GM21737 (cell line): ENCODE results near the gene IL1RAP.
"Not testable (repeated sequence)": the region's sequence is repeated elsewhere in the genome, so short reads cannot be mapped to it uniquely, and the experiment has no call there.

ENCODE experiments used
- ATAC-seq: cut with Tn5 transposase; IDR thresholded peaks from one replicate; pipeline ENCODE4 v1.9.1; 2021; ENCODE audit warnings: mild to moderate bottlenecking, moderate library complexity; ENCODE audit not compliant: unreplicated experiment

Gene IL1RAP, protein sequence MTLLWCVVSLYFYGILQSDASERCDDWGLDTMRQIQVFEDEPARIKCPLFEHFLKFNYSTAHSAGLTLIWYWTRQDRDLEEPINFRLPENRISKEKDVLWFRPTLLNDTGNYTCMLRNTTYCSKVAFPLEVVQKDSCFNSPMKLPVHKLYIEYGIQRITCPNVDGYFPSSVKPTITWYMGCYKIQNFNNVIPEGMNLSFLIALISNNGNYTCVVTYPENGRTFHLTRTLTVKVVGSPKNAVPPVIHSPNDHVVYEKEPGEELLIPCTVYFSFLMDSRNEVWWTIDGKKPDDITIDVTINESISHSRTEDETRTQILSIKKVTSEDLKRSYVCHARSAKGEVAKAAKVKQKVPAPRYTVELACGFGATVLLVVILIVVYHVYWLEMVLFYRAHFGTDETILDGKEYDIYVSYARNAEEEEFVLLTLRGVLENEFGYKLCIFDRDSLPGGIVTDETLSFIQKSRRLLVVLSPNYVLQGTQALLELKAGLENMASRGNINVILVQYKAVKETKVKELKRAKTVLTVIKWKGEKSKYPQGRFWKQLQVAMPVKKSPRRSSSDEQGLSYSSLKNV

DNA sequence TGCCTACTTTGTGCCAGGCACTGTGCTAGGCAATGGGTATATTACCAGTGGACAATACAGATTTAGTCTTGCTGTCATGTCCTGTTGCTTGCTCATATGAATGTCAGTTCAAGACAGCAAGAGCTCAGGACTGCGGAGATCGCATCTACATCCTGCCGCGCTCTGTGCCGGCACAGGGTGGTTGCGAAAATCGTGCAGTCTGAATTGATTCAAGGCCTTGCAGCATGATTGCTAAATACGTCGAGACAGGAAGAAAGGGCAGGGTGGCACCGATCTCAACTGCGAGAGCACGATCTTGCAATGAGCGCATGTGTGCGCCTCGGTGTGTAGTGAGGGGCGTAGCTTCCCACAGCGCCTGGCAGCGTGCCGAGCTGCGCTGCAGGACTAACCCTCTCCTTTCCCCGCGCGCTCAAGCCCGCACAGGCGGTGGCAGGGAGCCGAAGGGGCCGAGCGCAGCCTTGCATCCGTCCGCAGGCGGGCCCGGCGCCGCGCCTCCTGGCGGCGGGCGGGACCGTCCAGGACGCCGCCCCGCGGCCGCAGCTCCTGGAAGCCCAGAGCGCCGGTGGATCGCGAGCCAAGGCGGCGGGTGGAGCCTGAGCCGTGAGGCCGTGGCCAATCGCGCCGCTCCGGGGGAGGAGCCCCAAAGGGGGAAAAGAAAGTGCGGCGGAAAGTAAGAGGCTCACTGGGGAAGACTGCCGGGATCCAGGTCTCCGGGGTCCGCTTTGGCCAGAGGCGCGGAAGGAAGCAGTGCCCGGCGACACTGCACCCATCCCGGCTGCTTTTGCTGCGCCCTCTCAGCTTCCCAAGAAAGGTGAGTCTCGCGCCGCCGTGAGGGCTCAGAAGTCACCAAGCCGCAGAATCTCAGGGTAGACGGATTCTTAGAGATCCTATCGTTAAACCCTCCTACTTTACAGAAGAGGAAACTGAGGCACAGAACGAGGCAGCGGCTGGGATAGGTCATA is at the start of gene IL1RAP:
TSS of gene IL1RAP (plus strand) at position 677 of the 962 bp plus-strand sequence. CDS start 50,205 bp downstream, outside the sequence.
- peak; percentile 99 for ATAC-seq

DNA sequence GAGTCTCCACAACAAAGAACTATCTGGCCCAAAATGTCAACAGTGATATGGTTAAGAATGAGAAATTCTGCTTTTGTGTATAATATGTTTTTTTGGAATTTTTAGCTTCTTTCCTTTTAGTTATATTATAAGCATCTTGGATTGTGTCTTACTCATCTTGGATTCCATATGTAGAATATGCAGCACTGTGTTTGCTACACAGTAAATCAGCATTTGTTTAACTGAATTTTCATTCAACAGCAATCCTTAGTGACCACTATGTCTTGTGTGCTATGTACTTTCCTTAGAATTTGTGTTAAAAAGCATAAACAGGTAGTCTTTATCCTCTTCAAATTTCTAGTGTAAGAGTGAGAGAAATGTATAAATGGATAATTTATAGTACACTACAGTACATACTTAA is 46.0 kb upstream of the IL1RAP start:
- ATAC-seq: no peak

DNA sequence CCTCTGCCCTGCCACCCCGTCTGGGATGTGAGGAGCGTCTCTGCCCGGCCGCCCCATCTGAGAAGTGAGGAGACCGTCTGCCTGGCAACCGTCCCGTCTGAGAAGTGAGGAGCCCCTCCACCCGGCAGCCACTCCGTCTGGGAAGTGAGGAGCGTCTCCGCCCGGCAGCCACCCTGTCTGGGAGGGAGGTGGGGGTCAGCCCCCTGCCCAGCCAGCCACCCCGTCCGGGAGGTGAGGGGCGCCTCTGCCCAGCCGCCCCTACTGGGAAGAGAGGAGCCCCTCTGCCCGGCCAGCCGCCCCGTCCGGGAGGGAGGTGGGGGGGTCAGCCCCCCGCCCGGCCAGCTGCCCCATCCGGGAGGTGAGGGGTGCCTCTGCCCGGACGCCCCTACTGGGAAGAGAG is 40.6 kb upstream of the IL1RAP start:
- not testable (repeated sequence) for ATAC-seq

DNA sequence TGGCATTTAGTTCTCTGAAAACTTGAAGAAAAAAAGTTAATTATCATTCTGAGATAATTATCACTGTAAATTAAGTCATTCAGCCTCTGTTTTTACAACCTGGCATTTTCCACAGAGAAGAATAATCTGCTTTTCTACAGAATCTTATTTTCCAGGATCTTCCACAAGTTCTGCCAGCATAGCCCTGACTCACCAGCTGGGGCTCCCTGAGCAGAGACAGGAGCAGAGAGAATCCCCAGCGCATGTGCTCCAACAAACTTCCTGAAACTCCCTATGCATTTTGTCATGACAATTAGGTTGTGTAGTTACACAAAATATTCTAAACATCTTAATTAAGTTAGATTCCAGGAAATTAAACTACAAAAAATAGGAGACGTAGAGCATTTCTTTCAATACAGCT is 32.1 kb upstream of the IL1RAP start:
- ATAC-seq: no peak

DNA sequence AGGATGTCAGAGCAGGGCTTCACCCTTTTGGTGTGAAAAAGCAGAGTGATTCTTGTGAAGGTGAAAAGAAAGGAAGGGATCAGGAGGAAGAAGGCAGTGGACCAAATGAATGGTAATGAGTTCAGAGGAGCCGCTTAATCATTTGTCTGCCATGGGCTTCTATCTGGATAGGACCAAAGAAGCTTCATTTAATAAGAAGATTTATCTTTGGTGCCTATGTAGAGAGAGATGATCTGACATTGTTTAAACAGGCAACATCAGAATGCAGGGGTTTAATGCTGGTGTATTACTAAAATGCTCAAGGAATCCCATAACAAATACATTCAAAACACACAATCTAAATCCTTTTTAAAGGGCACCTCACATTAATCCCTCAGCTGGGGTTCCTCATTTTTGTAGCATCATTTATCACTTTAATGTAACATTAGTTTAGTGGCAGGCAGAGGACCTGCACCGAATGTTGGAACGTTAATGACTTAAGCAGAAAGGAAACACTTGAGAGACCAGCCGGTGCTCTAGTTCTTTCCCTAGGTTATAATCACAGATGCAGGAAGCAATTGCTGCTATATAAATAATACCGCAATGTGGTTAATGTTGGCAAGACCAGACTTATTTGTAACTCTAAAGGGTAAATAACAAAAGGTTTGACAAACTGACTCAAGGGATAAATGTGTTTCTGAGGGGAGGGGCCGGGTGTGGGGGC is 27.9 kb upstream of the IL1RAP start:
- no peak for ATAC-seq

DNA sequence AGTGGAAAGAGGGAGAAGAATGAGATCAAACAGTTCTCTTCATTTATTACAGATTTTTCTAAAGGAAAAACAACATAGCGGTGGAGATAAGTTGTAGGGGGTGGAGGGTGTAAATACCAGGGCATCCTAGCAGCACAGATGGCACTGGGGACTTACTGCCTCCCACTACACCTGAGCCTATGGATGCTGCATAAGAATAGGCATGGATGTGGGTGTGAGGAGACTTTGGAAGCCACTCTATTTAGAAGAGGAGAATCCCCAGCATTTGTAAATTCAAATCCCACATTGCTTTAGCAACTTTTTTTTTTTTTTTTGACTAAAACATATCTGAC is 27.4 kb upstream of the IL1RAP start:
- no peak for ATAC-seq

DNA sequence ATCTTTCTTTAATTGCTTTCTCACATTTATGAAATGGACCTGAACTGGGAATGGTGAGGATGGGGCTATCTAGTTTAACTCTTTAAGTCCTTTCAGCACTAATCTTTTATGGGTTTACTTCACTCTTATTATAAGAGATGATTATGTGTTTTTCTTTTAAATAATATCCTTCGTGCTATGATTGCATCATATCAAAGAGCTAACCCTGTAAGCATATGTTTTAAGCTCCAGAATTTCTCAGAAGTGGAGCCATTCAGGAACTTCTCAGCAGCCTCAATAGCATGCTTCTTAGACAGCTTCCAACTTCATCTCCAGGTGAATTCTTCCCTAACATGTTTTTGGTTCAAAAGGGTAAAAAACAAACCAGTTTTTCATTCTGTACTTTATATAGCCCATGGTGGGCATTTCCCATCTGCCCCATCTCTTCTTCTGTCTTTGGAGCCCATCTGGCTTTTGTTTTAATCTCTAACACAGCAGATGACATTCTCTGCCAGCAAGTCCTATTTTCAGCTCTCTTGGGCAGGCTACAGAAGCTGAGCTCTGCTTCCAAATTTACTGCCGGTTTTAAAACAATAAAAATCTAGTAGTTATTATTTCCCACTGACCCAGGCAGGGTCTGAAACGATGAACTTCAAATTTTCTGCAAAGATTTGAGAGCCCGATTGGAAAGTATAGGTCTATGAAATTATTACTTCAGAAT is 26.8 kb upstream of the IL1RAP start:
- ATAC-seq: no peak

DNA sequence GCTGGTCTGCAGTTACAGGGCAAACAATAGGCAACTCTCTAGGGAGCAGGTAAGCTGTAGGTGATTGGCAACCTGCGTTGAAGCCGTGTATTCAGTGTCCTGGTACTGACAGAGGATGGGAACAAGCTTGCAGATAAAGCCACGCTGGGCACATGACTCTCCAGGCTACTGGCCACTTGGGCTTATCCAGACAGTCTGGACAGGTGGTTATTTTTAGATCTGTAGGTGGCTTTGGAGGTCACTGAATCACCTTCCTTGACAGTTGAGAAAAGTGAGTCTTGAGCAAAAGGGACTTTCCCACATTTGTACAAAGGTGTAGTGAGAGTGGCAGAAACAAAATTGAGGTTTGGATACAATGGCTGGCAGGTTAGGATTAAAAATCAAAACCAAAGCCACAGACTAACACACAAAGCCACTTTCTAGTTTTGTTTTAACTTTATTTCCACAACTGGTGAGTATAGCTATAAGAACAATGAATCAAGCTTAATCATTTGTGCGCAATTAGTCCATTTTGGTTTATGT is 22.3 kb upstream of the IL1RAP start:
- ATAC-seq: no peak

DNA sequence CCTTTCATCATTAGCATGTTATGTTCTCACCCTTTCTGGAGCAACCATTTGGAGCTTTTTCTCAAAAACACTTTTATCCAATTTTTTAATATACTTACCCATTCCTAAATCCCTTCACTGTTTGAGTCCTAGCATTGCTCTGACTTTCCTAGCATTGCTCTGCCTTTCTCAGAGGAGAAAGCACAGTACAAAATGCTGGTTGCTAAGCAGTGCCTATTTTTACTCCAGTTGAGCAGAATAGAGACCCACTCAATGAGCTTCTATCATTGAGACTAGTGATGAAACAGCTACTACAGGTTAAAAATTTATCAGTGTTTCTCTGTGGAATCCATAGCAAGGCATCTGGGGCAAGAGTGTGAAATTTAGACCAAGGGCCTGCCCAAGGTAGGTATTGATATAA is 21.8 kb upstream of the IL1RAP start:
- ATAC-seq: no peak

DNA sequence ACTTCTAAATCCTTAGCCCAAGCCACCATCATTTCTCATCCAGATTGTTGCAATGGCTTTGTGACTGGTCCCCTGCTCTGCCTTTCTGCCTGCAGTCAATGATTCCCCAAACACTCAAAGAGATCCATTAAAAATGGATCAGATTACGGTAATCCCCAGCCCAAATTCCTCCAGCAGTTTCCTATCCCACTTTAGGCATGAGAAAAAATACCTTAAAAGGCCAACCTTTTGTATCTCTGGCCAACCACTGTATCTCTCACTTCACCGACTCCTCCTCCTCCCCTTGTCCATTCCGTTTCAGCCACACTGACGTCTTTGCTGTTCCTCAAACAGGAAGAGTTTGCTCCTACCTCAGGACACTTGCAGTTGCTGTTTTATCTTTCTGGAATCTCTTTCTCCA is 20.9 kb upstream of the IL1RAP start:
- no peak for ATAC-seq

DNA sequence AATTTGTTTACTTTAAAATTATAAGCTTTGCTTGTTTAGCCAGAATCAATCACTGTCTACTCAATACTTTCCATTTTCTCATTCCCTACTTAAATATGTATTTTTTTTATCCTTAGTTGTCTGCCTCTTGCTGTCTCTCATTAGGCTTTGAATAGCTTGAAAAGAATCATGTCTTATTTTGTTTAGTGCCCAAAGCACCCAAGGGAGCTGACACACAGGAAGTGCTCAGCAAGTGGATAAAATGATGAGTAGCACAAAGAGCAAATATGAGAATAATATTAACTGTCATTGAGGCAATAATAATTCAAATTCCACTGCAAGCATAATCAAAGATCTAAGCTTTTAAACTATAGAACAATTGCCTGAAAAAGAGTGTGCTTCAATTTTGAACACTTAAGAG is 19.0 kb upstream of the IL1RAP start:
- ATAC-seq: no peak

DNA sequence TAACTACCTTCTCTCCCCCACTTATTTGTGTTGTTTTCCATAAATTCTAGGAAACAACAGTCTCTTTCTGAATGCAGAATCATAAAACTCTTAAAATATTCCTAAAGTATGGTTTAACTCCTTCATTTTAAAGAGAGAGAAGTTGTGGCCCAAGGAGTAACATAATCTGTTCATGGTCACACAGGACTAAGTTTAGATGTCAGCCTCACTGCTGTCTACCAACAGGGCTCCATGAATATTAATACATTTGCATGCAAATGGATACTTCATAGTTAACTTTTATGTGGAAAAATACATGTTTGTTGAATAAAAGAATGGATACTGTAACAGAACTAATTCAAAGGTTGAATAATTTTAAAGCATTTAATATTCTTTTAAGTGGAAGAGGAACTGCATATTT is 18.5 kb upstream of the IL1RAP start:
- no peak for ATAC-seq

DNA sequence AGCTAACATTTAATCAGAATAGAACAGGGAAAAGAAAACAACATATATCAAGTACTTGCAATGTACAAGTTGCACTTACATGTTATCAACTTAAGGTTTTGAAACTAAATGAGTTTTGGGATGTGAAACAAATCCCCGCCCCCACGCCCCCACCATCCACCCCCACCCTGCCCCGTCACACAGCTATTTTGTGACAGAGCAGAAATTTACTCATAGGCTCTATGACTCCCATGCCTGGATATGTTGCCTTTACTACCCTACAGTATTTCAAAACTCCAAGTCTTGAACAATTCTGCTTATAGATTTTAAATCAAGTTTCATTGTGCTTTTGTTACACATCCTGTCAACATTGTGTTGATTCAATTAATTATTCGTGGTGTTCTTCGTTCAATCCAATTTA is 18.1 kb upstream of the IL1RAP start:
- no peak for ATAC-seq

DNA sequence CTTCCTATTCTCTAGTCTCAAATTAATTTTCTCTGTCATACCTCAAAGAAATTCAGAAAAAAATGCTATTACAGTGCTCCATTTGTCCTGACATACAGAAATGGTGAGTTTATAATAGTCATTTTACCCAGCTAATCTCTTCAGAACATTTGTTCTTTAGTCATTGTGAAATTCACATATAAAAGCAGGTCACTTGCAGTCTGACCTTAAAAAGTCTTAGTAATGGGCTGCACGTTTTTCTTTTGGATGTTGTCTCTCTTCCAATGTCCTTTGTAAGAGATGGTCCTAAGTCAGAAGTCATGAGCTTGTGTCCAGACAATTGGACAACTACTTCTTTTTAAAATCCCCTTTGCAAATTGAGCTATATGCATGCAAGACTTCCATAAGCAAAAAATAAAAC is 17.0 kb upstream of the IL1RAP start:
- ATAC-seq: no peak

DNA sequence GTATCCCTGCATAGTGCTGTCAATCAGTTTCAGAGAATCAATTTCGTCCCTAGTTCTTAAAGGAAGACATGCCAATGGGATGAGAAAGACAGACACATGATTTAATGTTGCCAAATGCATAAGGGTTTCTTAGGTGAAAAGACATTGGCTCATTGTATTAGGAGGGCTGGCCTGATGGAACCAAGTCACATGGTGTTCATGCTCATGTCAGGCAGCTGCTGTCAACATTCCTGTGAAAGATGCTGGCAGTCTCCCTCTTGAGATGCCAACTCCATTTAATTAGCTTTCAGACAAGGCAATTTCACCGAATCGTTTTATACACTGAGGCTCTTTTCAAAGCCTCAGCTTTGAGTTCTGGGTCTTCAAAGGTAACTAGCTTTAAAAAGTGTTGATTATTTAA is 16.1 kb upstream of the IL1RAP start:
- ATAC-seq: no peak

DNA sequence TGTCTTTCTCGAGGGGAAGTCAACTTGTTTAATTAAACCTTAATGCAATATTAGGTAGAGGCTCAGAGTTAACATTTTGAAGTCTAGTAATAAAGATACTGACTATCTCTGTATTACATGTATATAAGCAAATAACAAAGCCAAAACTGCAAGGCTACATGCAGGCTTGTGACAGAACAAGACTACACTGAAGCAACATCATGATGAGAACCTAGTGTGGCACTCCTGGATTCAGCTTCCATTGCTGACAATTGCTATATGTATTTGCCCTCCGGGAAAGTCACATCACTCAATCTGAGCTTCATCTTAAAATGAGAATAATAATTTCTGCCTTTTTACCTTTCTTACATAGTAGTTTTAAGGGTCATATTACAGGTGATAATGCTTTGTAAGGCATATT is 15.6 kb upstream of the IL1RAP start:
- ATAC-seq: no peak

DNA sequence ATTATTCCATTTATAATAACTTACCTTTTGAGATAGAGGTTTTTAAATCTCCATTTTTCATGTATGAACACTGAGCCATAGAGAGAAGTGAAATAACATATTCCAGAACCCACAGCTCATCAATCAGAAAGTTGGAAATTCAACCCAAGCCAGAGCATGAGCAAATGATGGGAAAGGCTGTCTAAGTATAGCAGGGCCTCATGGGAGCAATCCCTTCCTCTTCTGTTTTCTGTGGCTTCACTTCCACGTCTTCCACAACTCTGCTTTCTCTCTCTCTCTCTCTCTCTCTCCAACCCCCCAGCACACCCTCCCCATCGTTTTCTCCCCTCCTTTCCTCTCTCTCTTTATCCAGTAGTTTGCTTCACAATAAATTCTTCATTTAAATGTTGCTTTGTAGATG is 14.8 kb upstream of the IL1RAP start:
- no peak for ATAC-seq

DNA sequence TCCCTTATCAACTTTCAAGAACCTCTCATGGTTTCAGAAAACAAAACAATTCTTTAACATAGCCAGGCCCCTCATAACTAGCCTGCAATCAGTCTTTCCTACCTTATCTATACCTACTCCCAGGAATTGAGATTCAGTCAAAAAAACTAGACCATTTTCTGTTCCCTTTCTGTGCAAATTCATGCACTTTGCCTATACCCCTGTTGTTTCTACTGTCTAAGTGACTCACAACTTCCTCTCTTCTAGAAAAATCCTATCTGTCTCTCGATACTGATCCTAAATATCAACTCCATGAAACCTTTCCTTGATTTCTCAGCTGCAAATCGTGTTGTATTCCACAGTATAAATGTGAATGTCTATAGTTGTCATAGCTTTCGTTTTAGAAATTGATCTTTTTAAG is 10.9 kb upstream of the IL1RAP start:
- no peak for ATAC-seq

DNA sequence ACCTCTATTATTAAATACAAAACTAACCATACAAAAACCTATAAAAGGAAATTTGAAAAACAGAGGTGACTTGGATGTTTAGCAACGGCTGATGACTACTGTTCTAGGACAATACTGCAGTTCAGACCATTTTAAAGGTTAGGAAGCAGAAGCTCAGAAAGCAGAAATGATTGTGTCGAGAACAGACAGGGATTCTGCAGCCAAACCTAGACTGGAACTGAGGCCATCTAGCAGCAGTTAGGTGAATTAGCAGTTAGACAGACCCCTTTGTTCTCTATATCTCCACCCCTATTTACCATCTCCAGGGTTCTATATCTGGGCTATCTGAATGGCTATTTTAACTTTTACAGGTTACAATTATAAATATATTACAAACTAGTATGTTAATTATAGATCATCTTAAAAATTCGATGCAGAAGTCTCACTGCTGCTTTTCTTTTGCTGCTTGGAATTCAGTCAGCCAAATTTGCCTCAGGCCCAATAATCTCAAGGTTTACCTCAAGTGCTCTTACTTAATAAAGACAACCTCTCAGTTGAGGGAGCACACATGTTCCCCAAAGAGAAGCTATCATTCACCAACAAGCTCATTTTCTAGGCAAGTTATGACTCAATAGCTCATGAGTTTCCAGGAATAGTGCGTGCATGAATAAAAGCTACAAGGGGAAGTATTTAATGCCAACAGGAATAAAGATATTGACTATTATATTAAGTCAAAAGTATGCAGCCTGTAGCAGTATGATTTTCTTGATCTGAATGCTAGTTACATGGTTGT is 9.3 kb upstream of the IL1RAP start:
- no peak for ATAC-seq
